ENCODE measurements around the gene FGF14.

The FGF14 gene

GRCh38 chr13:102361113-102361512 lies 40.7 kb downstream of the FGF14 start:
- DNase-seq = no peak

GRCh38 chr13:102359264-102359663 lies 42.6 kb downstream of the FGF14 start:
- no peak for DNase-seq

- no peak for DNase-seq
Measured at GRCh38 chr13:102355251-102355650, 46.6 kb downstream of the FGF14 start.

- no peak for DNase-seq
Measured at GRCh38 chr13:102354011-102354410, 47.8 kb downstream of the FGF14 start.

GRCh38 chr13:102351521-102351920 lies 50.3 kb downstream of the FGF14 start:
- no peak for DNase-seq

GRCh38 chr13:102347490-102347889 lies 54.4 kb downstream of the FGF14 start:
- DNase-seq = no peak

- no peak for DNase-seq
Measured at GRCh38 chr13:102346769-102347168, 55.1 kb downstream of the FGF14 start.

- DNase-seq = no peak
Measured at GRCh38 chr13:102344410-102344809, 57.4 kb downstream of the FGF14 start.

GRCh38 chr13:102333320-102334198 lies 68.3 kb downstream of the FGF14 start:
- peak; percentile 48 to 72 for DNase-seq

GRCh38 chr13:102328909-102329308 lies 72.9 kb downstream of the FGF14 start:
- no peak for DNase-seq

GRCh38 chr13:102327119-102327617 lies 74.7 kb downstream of the FGF14 start:
- no peak for DNase-seq

- DNase-seq = no peak
Measured at GRCh38 chr13:102326381-102327118, 75.3 kb downstream of the FGF14 start.

GRCh38 chr13:102325321-102325720 lies 76.5 kb downstream of the FGF14 start:
- DNase-seq = no peak

- no peak for DNase-seq
Measured at GRCh38 chr13:102323505-102323904, 78.3 kb downstream of the FGF14 start.

- no peak for DNase-seq
Measured at GRCh38 chr13:102323012-102323411, 78.8 kb downstream of the FGF14 start.

GRCh38 chr13:102322211-102322610 lies 79.6 kb downstream of the FGF14 start:
- no peak for DNase-seq

- no peak for DNase-seq
Measured at GRCh38 chr13:102318233-102318632, 83.6 kb downstream of the FGF14 start.

- no peak for DNase-seq
Measured at GRCh38 chr13:102317593-102317992, 84.3 kb downstream of the FGF14 start.

- DNase-seq = no peak
Measured at GRCh38 chr13:102316732-102317131, 85.1 kb downstream of the FGF14 start.

GRCh38 chr13:102312841-102313240 lies 89.0 kb downstream of the FGF14 start:
- DNase-seq = no peak

- no peak for DNase-seq
Measured at GRCh38 chr13:102311901-102312300, 89.9 kb downstream of the FGF14 start.

- DNase-seq = no peak
Measured at GRCh38 chr13:102311419-102311796, 90.4 kb downstream of the FGF14 start.

GRCh38 chr13:102310691-102311418 lies 91.0 kb downstream of the FGF14 start:
- no peak for DNase-seq
